ENCODE measurements around the gene THAP2. TPM values are rescaled to one million over a fixed set of nuclear protein-coding genes. Genes with fewer than 3 reads are reported as not detected.

Gene THAP2
- total RNA-seq, 4 donors from 2014 or later = 3.3 to 5.1 (median 3.7) TPM

GRCh38 chr12:71708658-71709057 lies 44.6 kb downstream of the THAP2 start:
- Histone ChIP-seq H3K4me1 (no peaks in the 10 kb centered on the region), H3K9me3 (peaks cover 0 to 10% (median 7%) of the 10 kb centered on the region in 4 donors), H3K4me3 (no peak overlapping the region), H3K27me3 (no peaks in the 10 kb centered on the region), H3K36me3 (peaks cover 0 to 26% (median 3%) of the 10 kb centered on the region in 4 donors), H3K27ac (replicated peaks in 1 of 4) (no peak overlapping the region)
- TF ChIP-seq EP300 (IDR thresholded peaks at IDR 0.05) (no peak), CTCF (IDR thresholded peaks at IDR 0.05) (no peak), POLR2A (IDR thresholded peaks at IDR 0.05; ENCODE audit: low read depth) (no peak), POLR2AphosphoS5 (IDR thresholded peaks at IDR 0.05) (no peak)
- DNase-seq (ENCODE audit: extremely low spot score) = no peak
- intact Hi-C loops (cut with DNase I) = no loop called here
- WGBS = 100% methylated on average over 1 of the region's 1 CpG

GRCh38 chr12:71710276-71711125 lies 46.4 kb downstream of the THAP2 start:
- no peak overlapping the region for H3K27ac ChIP-seq (replicated peaks in 1 of 4)
- no peak for DNase-seq (ENCODE audit: extremely low spot score)
- H3K9me3 ChIP-seq = peaks cover 0 to 20% (median 11%) of the 10 kb centered on the region in 4 donors
- H3K4me3 ChIP-seq = no peak overlapping the region
- no peaks in the 10 kb centered on the region for H3K4me1 ChIP-seq
- peaks cover 0 to 9% (median 0%) of the 10 kb centered on the region in 4 donors for H3K36me3 ChIP-seq
- intact Hi-C loops (cut with DNase I) = no loop called here
- no peak for TF ChIP-seq EP300 (IDR thresholded peaks at IDR 0.05)
- no peak for TF ChIP-seq CTCF (IDR thresholded peaks at IDR 0.05)
- TF ChIP-seq POLR2AphosphoS5 (IDR thresholded peaks at IDR 0.05) = no peak
- TF ChIP-seq POLR2A (IDR thresholded peaks at IDR 0.05; ENCODE audit: low read depth) = no peak
- no peaks in the 10 kb centered on the region for H3K27me3 ChIP-seq
- whole genome bisulfite sequencing = 89% methylated on average over 7 of the region's 7 CpGs

- no peaks in the 10 kb centered on the region for H3K27me3 ChIP-seq
- H3K9me3 ChIP-seq = peaks cover 0 to 15% (median 5%) of the 10 kb centered on the region in 4 donors
- no peaks in the 10 kb centered on the region for H3K36me3 ChIP-seq
- intact Hi-C loops (cut with DNase I) = no loop called here
- TF ChIP-seq EP300 (IDR thresholded peaks at IDR 0.05) = no peak
- TF ChIP-seq CTCF (IDR thresholded peaks at IDR 0.05) = no peak
- TF ChIP-seq POLR2AphosphoS5 (IDR thresholded peaks at IDR 0.05) = no peak
- TF ChIP-seq POLR2A (IDR thresholded peaks at IDR 0.05; ENCODE audit: low read depth) = no peak
- no peak overlapping the region for H3K27ac ChIP-seq (replicated peaks in 1 of 4)
- DNase-seq (ENCODE audit: extremely low spot score) = no peak
- no peaks in the 10 kb centered on the region for H3K4me1 ChIP-seq
- no peak overlapping the region for H3K4me3 ChIP-seq
Observed at GRCh38 chr12:71718611-71719010, 54.5 kb downstream of the THAP2 start.

- no peak overlapping the region for H3K27ac ChIP-seq (replicated peaks in 1 of 4)
- H3K27me3 ChIP-seq = no peaks in the 10 kb centered on the region
- H3K4me1 ChIP-seq = no peaks in the 10 kb centered on the region
- DNase-seq (ENCODE audit: extremely low spot score) = no peak
- H3K36me3 ChIP-seq = no peaks in the 10 kb centered on the region
- peaks cover 0 to 12% (median 1%) of the 10 kb centered on the region in 4 donors for H3K9me3 ChIP-seq
- intact Hi-C loops (cut with DNase I) = no loop called here
- TF ChIP-seq POLR2A (IDR thresholded peaks at IDR 0.05; ENCODE audit: low read depth) (no peak), POLR2AphosphoS5 (IDR thresholded peaks at IDR 0.05) (no peak), CTCF (IDR thresholded peaks at IDR 0.05) (no peak), EP300 (IDR thresholded peaks at IDR 0.05) (no peak)
- WGBS = 95% methylated on average over 5 of the region's 5 CpGs
- no peak overlapping the region for H3K4me3 ChIP-seq
Observed at GRCh38 chr12:71719647-71720370, 55.7 kb downstream of the THAP2 start.
